Measurements from ENCODE around the gene DCAF7.

DNA sequence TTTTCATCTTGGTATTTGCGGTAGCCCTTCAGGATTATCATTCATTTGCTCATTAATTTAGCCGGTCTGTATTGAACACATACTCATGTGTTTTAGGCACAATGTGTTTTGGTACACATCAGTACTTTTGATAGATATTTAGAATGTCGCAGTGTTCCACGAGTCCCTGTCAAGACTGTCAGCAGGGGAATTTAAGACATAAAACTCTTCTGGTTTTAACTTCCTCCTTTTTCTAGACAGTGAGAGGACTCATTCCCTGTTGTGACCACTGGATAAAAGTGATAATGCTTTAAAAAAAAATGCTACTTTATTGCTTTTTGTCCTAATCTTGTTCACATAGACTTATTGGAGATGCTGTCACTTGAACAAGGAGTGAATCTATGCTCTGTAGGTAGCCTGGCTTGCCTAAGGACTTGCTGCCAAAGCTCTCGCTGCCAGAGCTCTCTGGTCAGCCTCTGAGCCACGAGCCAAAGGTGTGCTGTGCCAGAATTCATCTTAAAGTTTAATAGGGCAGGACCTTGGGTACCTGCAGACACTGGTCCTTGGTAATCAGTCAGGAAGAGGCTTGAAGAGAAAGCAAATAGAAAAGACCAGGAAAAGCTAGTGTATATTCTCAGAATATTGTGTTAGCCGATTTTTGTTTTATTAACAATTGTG lies 5.4 kb downstream of the DCAF7 start:
- TF ChIP-seq, protein P1, sequence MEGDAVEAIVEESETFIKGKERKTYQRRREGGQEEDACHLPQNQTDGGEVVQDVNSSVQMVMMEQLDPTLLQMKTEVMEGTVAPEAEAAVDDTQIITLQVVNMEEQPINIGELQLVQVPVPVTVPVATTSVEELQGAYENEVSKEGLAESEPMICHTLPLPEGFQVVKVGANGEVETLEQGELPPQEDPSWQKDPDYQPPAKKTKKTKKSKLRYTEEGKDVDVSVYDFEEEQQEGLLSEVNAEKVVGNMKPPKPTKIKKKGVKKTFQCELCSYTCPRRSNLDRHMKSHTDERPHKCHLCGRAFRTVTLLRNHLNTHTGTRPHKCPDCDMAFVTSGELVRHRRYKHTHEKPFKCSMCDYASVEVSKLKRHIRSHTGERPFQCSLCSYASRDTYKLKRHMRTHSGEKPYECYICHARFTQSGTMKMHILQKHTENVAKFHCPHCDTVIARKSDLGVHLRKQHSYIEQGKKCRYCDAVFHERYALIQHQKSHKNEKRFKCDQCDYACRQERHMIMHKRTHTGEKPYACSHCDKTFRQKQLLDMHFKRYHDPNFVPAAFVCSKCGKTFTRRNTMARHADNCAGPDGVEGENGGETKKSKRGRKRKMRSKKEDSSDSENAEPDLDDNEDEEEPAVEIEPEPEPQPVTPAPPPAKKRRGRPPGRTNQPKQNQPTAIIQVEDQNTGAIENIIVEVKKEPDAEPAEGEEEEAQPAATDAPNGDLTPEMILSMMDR (IDR thresholded peaks at IDR 0.05), result no peak
- TF ChIP-seq POLR2A (IDR thresholded peaks at IDR 0.05), result no peak

All from heart left ventricle (tissue), 13 donors.